Stimulated activated CD8-positive, alpha-beta memory T cell treated with anti-CD3 and anti-CD28 coated beads, Interleukin-15, amount 100 ng/mL, for 4 hours (primary cell): ENCODE results near the gene HHAT.
"Not testable (repeated sequence)": the region's sequence is repeated elsewhere in the genome, so short reads cannot be mapped to it uniquely, and the experiment has no call there.

Experiments used
- DNase-seq, 2 donors: peaks; one replicate each; pipeline ENCODE4 v3.0.0-alpha.2; 2020; ENCODE audit warnings: low read depth in 2 of 2

The HHAT gene

GRCh38 chr1:210646258-210646616 lies 317.5 kb downstream of the HHAT start:
- no peak for DNase-seq

- DNase-seq, result no peak
These were observed 319.0 kb downstream of the HHAT start for GRCh38 chr1:210647406-210648333.

GRCh38 chr1:210648588-210649269 lies 320.0 kb downstream of the HHAT start:
- no peak for DNase-seq

- no peak for DNase-seq
These were observed 321.7 kb downstream of the HHAT start for GRCh38 chr1:210650403-210650802.

- no peak for DNase-seq
These were observed 323.7 kb downstream of the HHAT start for GRCh38 chr1:210652329-210652954.

- DNase-seq, result no peak
These were observed 325.1 kb downstream of the HHAT start for GRCh38 chr1:210653771-210654170.

- DNase-seq, result no peak
These were observed 325.7 kb downstream of the HHAT start for GRCh38 chr1:210654176-210654981.

- DNase-seq, result no peak
These were observed 326.8 kb downstream of the HHAT start for GRCh38 chr1:210655511-210655910.

GRCh38 chr1:210657806-210658205 lies 329.1 kb downstream of the HHAT start:
- DNase-seq, result no peak

- not testable (repeated sequence) for DNase-seq
These were observed 332.8 kb downstream of the HHAT start for GRCh38 chr1:210661520-210661919.

GRCh38 chr1:210662291-210663050 lies 333.8 kb downstream of the HHAT start:
- no peak for DNase-seq

GRCh38 chr1:210663730-210664573 lies 335.2 kb downstream of the HHAT start:
- DNase-seq, result no peak

- no peak for DNase-seq
These were observed 341.2 kb downstream of the HHAT start for GRCh38 chr1:210669951-210670350.

- no peak for DNase-seq
These were observed 345.4 kb downstream of the HHAT start for GRCh38 chr1:210674151-210674550.

GRCh38 chr1:210676539-210676938 lies 347.8 kb downstream of the HHAT start:
- DNase-seq, result no peak

GRCh38 chr1:210677533-210677932 lies 348.8 kb downstream of the HHAT start:
- no peak for DNase-seq

GRCh38 chr1:210678306-210678705 lies 349.6 kb downstream of the HHAT start:
- no peak for DNase-seq

GRCh38 chr1:210681158-210681557 lies 352.5 kb downstream of the HHAT start:
- no peak for DNase-seq

GRCh38 chr1:210683403-210684047 lies 354.8 kb downstream of the HHAT start:
- no peak for DNase-seq
